HK-2 (cell line): ENCODE data around the gene PCBP1.
"Not testable (repeated sequence)": the region's sequence is repeated elsewhere in the genome, so short reads cannot be mapped to it uniquely, and the experiment has no call there.

Experiments
- DNase-seq: peaks from one replicate; pipeline ENCODE4 v3.0.0-alpha.2; 2018; ENCODE audit not compliant: unreplicated experiment

The PCBP1 gene

GRCh38 chr2:70098032-70098431 lies 10.8 kb downstream of the PCBP1 start:
- no peak for DNase-seq

- DNase-seq, result no peak
Observed at GRCh38 chr2:70099270-70099669, 12.0 kb downstream of the PCBP1 start.

GRCh38 chr2:70101174-70101573 lies 13.9 kb downstream of the PCBP1 start:
- DNase-seq, result no peak

GRCh38 chr2:70101686-70102085 lies 14.4 kb downstream of the PCBP1 start:
- not testable (repeated sequence) for DNase-seq

GRCh38 chr2:70102323-70102905 lies 15.1 kb downstream of the PCBP1 start:
- not testable (repeated sequence) for DNase-seq

GRCh38 chr2:70103531-70104061 lies 16.3 kb downstream of the PCBP1 start:
- DNase-seq, result no peak

GRCh38 chr2:70104231-70105111 lies 17.2 kb downstream of the PCBP1 start:
- peak; percentile 69 for DNase-seq

- not testable (repeated sequence) for DNase-seq
Observed at GRCh38 chr2:70106138-70106537, 18.9 kb downstream of the PCBP1 start.

GRCh38 chr2:70110397-70110796 lies 23.1 kb downstream of the PCBP1 start:
- DNase-seq, result not testable (repeated sequence)

- no peak for DNase-seq
Observed at GRCh38 chr2:70111752-70112591, 24.7 kb downstream of the PCBP1 start.

- no peak for DNase-seq
Observed at GRCh38 chr2:70113359-70114070, 26.2 kb downstream of the PCBP1 start.

- DNase-seq, result no peak
Observed at GRCh38 chr2:70115646-70116442, 28.6 kb downstream of the PCBP1 start.

- DNase-seq, result no peak
Observed at GRCh38 chr2:70116936-70117552, 29.8 kb downstream of the PCBP1 start.

GRCh38 chr2:70118798-70119454 lies 31.6 kb downstream of the PCBP1 start:
- DNase-seq, result no peak

- no peak for DNase-seq
Observed at GRCh38 chr2:70121627-70122372, 34.5 kb downstream of the PCBP1 start.

- DNase-seq, result no peak
Observed at GRCh38 chr2:70122470-70122869, 35.2 kb downstream of the PCBP1 start.

GRCh38 chr2:70123051-70123828 lies 36.0 kb downstream of the PCBP1 start:
- DNase-seq, result no peak

GRCh38 chr2:70123829-70124116 lies 36.5 kb downstream of the PCBP1 start:
- DNase-seq, result no peak
